T-helper 1 cell treated with Interleukin-12 subunit alpha and Interleukin-12 subunit beta and Interleukin-4 antibody, amounts not matched to agents 30 μg/mL and 1 μg/mL, for 36 hours (primary cell): ENCODE results near the gene CPLX3.
"Not testable (repeated sequence)": the region's sequence is repeated elsewhere in the genome, so short reads cannot be mapped to it uniquely, and the experiment has no call there.

ENCODE experiments used
- H3K27ac Mint-ChIP-seq: one replicate; pipeline ENCODE4 v1.8.0; 2021; ENCODE audit warnings: mild to moderate bottlenecking, mixed read lengths
- H3K27me3 Mint-ChIP-seq: one replicate; pipeline ENCODE4 v1.8.0; 2021; ENCODE audit warnings: low read depth, mixed read lengths
- H3K36me3 Mint-ChIP-seq: one replicate; pipeline ENCODE4 v1.8.0; 2021; ENCODE audit warnings: low read depth, mixed read lengths
- H3K4me1 Mint-ChIP-seq: one replicate; pipeline ENCODE4 v1.8.0; 2021; ENCODE audit warnings: low read depth, mixed read lengths
- H3K4me3 Mint-ChIP-seq: one replicate; pipeline ENCODE4 v1.8.0; 2021; ENCODE audit warnings: mild to moderate bottlenecking, moderate library complexity, mixed read lengths
- H3K9me3 Mint-ChIP-seq: one replicate; pipeline ENCODE4 v1.8.0; 2021; ENCODE audit warnings: mixed read lengths

Gene CPLX3

GRCh38 chr15:74785194-74786032 lies 41.0 kb upstream of the CPLX3 start:
- Mint-ChIP-seq H3K27ac (peak overlapping the region; percentile 99), H3K27me3 (no peaks in the 10 kb centered on the region), H3K4me3 (peak overlapping the region; percentile 93), H3K36me3 (peaks cover 63% of the 10 kb centered on the region), H3K9me3 (no peaks in the 10 kb centered on the region), H3K4me1 (peaks cover 48% of the 10 kb centered on the region)

GRCh38 chr15:74786081-74786480 lies 40.3 kb upstream of the CPLX3 start:
- H3K4me1 Mint-ChIP-seq = peaks cover 47% of the 10 kb centered on the region
- H3K9me3 Mint-ChIP-seq, H3K27me3 Mint-ChIP-seq: not testable (repeated sequence)
- peaks cover 64% of the 10 kb centered on the region for H3K36me3 Mint-ChIP-seq
- peak overlapping the region; percentile 99 for H3K27ac Mint-ChIP-seq
- peak overlapping the region; percentile 93 for H3K4me3 Mint-ChIP-seq

GRCh38 chr15:74786551-74787165 lies 39.8 kb upstream of the CPLX3 start:
- Mint-ChIP-seq H3K36me3 (peaks cover 64% of the 10 kb centered on the region), H3K4me1 (peaks cover 49% of the 10 kb centered on the region), H3K4me3 (peak overlapping the region; percentile 93), H3K27ac (peak overlapping the region; percentile 99), H3K27me3 (no peaks in the 10 kb centered on the region), H3K9me3 (no peaks in the 10 kb centered on the region)

- H3K4me1 Mint-ChIP-seq = peaks cover 56% of the 10 kb centered on the region
- peak overlapping the region; percentile 93 for H3K4me3 Mint-ChIP-seq
- peak overlapping the region; percentile 99 for H3K27ac Mint-ChIP-seq
- H3K27me3 Mint-ChIP-seq = no peaks in the 10 kb centered on the region
- no peaks in the 10 kb centered on the region for H3K9me3 Mint-ChIP-seq
- H3K36me3 Mint-ChIP-seq = peaks cover 69% of the 10 kb centered on the region
These were observed 39.0 kb upstream of the CPLX3 start for GRCh38 chr15:74787251-74788041.

GRCh38 chr15:74788042-74788682 lies 38.3 kb upstream of the CPLX3 start:
- H3K27me3 Mint-ChIP-seq = no peaks in the 10 kb centered on the region
- H3K4me3 Mint-ChIP-seq = peak overlapping the region; percentile 93
- no peaks in the 10 kb centered on the region for H3K9me3 Mint-ChIP-seq
- peaks cover 59% of the 10 kb centered on the region for H3K4me1 Mint-ChIP-seq
- H3K36me3 Mint-ChIP-seq = peaks cover 64% of the 10 kb centered on the region
- H3K27ac Mint-ChIP-seq = peak overlapping the region; percentile 99

GRCh38 chr15:74788683-74789151 lies 37.7 kb upstream of the CPLX3 start:
- no peaks in the 10 kb centered on the region for H3K27me3 Mint-ChIP-seq
- peak overlapping the region; percentile 93 for H3K4me3 Mint-ChIP-seq
- peak overlapping the region; percentile 99 for H3K27ac Mint-ChIP-seq
- H3K4me1 Mint-ChIP-seq = peaks cover 64% of the 10 kb centered on the region
- no peaks in the 10 kb centered on the region for H3K9me3 Mint-ChIP-seq
- peaks cover 58% of the 10 kb centered on the region for H3K36me3 Mint-ChIP-seq

GRCh38 chr15:74789171-74789631 lies 37.2 kb upstream of the CPLX3 start:
- peak overlapping the region; percentile 93 for H3K4me3 Mint-ChIP-seq
- H3K27ac Mint-ChIP-seq = peak overlapping the region; percentile 99
- H3K27me3 Mint-ChIP-seq = no peaks in the 10 kb centered on the region
- H3K4me1 Mint-ChIP-seq = peaks cover 66% of the 10 kb centered on the region
- peaks cover 56% of the 10 kb centered on the region for H3K36me3 Mint-ChIP-seq
- H3K9me3 Mint-ChIP-seq = no peaks in the 10 kb centered on the region

GRCh38 chr15:74789741-74790079 lies 36.7 kb upstream of the CPLX3 start:
- Mint-ChIP-seq H3K27me3 (no peaks in the 10 kb centered on the region), H3K27ac (peak overlapping the region; percentile 99), H3K4me3 (peak overlapping the region; percentile 93), H3K9me3 (no peaks in the 10 kb centered on the region), H3K36me3 (peaks cover 54% of the 10 kb centered on the region), H3K4me1 (peaks cover 69% of the 10 kb centered on the region)

GRCh38 chr15:74790080-74790916 lies 36.1 kb upstream of the CPLX3 start:
- Mint-ChIP-seq H3K27ac (peak overlapping the region; percentile 99), H3K4me1 (peaks cover 72% of the 10 kb centered on the region), H3K4me3 (peak overlapping the region; percentile 93), H3K27me3 (no peaks in the 10 kb centered on the region), H3K36me3 (peaks cover 53% of the 10 kb centered on the region), H3K9me3 (no peaks in the 10 kb centered on the region)

GRCh38 chr15:74791007-74791406 lies 35.4 kb upstream of the CPLX3 start:
- H3K4me3 Mint-ChIP-seq = peak overlapping the region; percentile 93
- H3K36me3 Mint-ChIP-seq = peaks cover 51% of the 10 kb centered on the region
- no peaks in the 10 kb centered on the region for H3K9me3 Mint-ChIP-seq
- H3K27ac Mint-ChIP-seq = peak overlapping the region; percentile 83
- H3K27me3 Mint-ChIP-seq = no peaks in the 10 kb centered on the region
- H3K4me1 Mint-ChIP-seq = peaks cover 73% of the 10 kb centered on the region

- Mint-ChIP-seq H3K4me1 (peaks cover 77% of the 10 kb centered on the region), H3K36me3 (peaks cover 53% of the 10 kb centered on the region), H3K27me3 (no peaks in the 10 kb centered on the region), H3K9me3 (no peaks in the 10 kb centered on the region), H3K27ac (peak overlapping the region; percentile 83), H3K4me3 (peak overlapping the region; percentile 68)
These were observed 34.8 kb upstream of the CPLX3 start for GRCh38 chr15:74791667-74792066.

- Mint-ChIP-seq H3K36me3 (peaks cover 50% of the 10 kb centered on the region), H3K27ac (peak overlapping the region; percentile 83), H3K4me3 (peak overlapping the region; percentile 68), H3K9me3 (no peaks in the 10 kb centered on the region), H3K4me1 (peaks cover 74% of the 10 kb centered on the region), H3K27me3 (no peaks in the 10 kb centered on the region)
These were observed 34.0 kb upstream of the CPLX3 start for GRCh38 chr15:74792227-74793016.
